ENCODE data around the gene WNK3. TPM values are rescaled to one million over a fixed set of nuclear protein-coding genes. Genes with fewer than 3 reads are reported as not detected.

WNK3 gene
- polyA plus RNA-seq, 2 of the 4 experiments (the other 2 are of a cell fraction): 0.08 TPM; not detected in 1

DNA sequence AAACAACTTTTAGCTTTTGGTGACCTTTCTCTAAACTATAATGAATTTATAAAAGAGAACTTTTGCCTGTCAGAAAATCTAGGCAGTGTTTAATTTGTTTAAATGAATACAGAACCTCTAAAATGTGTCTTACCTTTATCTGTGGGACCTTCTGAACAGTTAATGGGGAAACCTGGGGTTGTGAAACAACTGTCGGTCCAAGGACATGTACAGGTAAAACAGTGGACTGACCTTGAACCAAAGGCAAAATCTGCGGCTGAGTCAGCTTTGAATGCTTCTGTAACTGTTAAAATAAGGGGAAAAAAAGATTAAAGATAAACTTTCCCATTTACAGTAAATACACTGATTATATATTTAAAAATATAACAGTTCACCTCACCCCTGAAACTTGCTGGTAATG lies 65.1 kb downstream of the WNK3 start:
- WGBS (ENCODE audit: missing lambda C conversion rate): 31% methylated on average over 2 of the region's 2 CpGs
- FAIRE-seq (no peak), ATAC-seq (no peak), DNase-seq (ENCODE audit: low read depth in 1 of 2, low spot score in 1 of 2) (no peak)
- TF ChIP-seq, protein P1, sequence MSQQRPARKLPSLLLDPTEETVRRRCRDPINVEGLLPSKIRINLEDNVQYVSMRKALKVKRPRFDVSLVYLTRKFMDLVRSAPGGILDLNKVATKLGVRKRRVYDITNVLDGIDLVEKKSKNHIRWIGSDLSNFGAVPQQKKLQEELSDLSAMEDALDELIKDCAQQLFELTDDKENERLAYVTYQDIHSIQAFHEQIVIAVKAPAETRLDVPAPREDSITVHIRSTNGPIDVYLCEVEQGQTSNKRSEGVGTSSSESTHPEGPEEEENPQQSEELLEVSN (IDR thresholded peaks at IDR 0.05; ENCODE audit: borderline replicate concordance, low read depth): no peak
- TF ChIP-seq PHF8 (IDR thresholded peaks at IDR 0.05; ENCODE audit: borderline replicate concordance, low read depth): no peak
- TF ChIP-seq ATOH8 (CRISPR knock-in tag; IDR thresholded peaks at IDR 0.05; ENCODE audit: low read depth): no peak
- TF ChIP-seq RAD21 (conservative IDR thresholded peaks at IDR 0.05 in 1 of 2, IDR thresholded peaks at IDR 0.05 in 1 of 2): no peak
- TF ChIP-seq HOXB5 (CRISPR knock-in tag; IDR thresholded peaks at IDR 0.05): no peak
- no peak for TF ChIP-seq GATA3 (IDR thresholded peaks at IDR 0.05; ENCODE audit: borderline replicate concordance)
- TF ChIP-seq RCOR1 (IDR thresholded peaks at IDR 0.05; ENCODE audit: low read depth, low read length): no peak
- no peak for TF ChIP-seq KDM5A (IDR thresholded peaks at IDR 0.05)
- no peak for TF ChIP-seq TP53 (CRISPR knock-in tag; IDR thresholded peaks at IDR 0.05)
- Histone ChIP-seq H3K4me2 (no peak overlapping the region), H3K4me1 (no peaks in the 10 kb centered on the region), H3K4me3 (no peak overlapping the region), H3K9me3 (no peaks in the 10 kb centered on the region), H3K27ac (no peak overlapping the region)
- ChIA-PET CTCF (no interaction called here), POLR2A (no interaction called here)

DNA sequence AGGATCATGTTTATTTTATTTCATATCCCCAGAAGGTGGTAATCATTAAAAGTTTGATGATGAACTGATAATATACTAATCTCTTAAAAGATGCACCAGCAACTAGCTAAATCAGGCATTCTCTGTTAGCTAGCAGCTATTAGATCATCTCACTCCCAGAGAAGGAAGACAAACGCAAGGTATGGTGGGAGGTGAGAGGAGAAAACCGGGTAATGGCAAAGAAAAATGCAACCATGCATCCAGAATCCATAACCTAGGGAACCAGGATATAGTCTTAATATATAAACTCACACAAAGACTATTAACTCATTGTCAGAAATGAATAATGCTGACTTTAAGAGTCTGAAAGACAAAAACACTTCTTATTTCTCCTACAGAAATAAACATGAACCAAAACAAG lies 66.1 kb downstream of the WNK3 start:
- Histone ChIP-seq H3K4me2 (no peak overlapping the region), H3K27ac (no peak overlapping the region), H3K9me3 (no peaks in the 10 kb centered on the region), H3K4me3 (no peak overlapping the region), H3K4me1 (no peaks in the 10 kb centered on the region)
- peak; percentile 87 for FAIRE-seq
- DNase-seq (ENCODE audit: low read depth in 1 of 2, low spot score in 1 of 2): no peak
- TF ChIP-seq KDM1A (IDR thresholded peaks at IDR 0.05; ENCODE audit: low read depth): no peak
- no peak for TF ChIP-seq HES2 (IDR thresholded peaks at IDR 0.05)
- TF ChIP-seq RCOR1 (IDR thresholded peaks at IDR 0.05; ENCODE audit: low read depth, low read length): no peak
- TF ChIP-seq MAX (IDR thresholded peaks at IDR 0.05): no peak
- no peak for TF ChIP-seq PHF8 (IDR thresholded peaks at IDR 0.05; ENCODE audit: borderline replicate concordance, low read depth)
- TF ChIP-seq BCL3 (IDR thresholded peaks at IDR 0.05): no peak
- no peak for TF ChIP-seq SMC3 (IDR thresholded peaks at IDR 0.05)
- no peak for TF ChIP-seq TFCP2L1 (CRISPR knock-in tag; IDR thresholded peaks at IDR 0.05)
- TF ChIP-seq PBX3 (IDR thresholded peaks at IDR 0.05): no peak
- TF ChIP-seq, protein P2, sequence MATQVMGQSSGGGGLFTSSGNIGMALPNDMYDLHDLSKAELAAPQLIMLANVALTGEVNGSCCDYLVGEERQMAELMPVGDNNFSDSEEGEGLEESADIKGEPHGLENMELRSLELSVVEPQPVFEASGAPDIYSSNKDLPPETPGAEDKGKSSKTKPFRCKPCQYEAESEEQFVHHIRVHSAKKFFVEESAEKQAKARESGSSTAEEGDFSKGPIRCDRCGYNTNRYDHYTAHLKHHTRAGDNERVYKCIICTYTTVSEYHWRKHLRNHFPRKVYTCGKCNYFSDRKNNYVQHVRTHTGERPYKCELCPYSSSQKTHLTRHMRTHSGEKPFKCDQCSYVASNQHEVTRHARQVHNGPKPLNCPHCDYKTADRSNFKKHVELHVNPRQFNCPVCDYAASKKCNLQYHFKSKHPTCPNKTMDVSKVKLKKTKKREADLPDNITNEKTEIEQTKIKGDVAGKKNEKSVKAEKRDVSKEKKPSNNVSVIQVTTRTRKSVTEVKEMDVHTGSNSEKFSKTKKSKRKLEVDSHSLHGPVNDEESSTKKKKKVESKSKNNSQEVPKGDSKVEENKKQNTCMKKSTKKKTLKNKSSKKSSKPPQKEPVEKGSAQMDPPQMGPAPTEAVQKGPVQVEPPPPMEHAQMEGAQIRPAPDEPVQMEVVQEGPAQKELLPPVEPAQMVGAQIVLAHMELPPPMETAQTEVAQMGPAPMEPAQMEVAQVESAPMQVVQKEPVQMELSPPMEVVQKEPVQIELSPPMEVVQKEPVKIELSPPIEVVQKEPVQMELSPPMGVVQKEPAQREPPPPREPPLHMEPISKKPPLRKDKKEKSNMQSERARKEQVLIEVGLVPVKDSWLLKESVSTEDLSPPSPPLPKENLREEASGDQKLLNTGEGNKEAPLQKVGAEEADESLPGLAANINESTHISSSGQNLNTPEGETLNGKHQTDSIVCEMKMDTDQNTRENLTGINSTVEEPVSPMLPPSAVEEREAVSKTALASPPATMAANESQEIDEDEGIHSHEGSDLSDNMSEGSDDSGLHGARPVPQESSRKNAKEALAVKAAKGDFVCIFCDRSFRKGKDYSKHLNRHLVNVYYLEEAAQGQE (IDR thresholded peaks at IDR 0.05): no peak
- no peak for TF ChIP-seq ZC3H11A (IDR thresholded peaks at IDR 0.05)
- TF ChIP-seq CBX2 (IDR thresholded peaks at IDR 0.05; ENCODE audit: borderline replicate concordance, low read depth): no peak
- TF ChIP-seq JUN (IDR thresholded peaks at IDR 0.05): no peak
- no peak for TF ChIP-seq ZSCAN20 (CRISPR knock-in tag; IDR thresholded peaks at IDR 0.05)
- POLR2A ChIA-PET: no interaction called here
- CTCF ChIA-PET: interaction anchor here (0.6 kb wide), 1 partner anchor 95 kb away, joined by 3 read pairs; no protein-coding TSS in a partner anchor
- no peak for ATAC-seq
- WGBS (ENCODE audit: missing lambda C conversion rate): 18% methylated on average over 2 of the region's 2 CpGs

Measured in A549 (cell line).